ENCODE data around the gene GALNT18.

The GALNT18 gene

GRCh38 chr11:11301212-11301611 is 320.6 kb downstream of the GALNT18 start:
- 93% methylated on average over 6 of the region's 6 CpGs for WGBS
- no peaks in the 10 kb centered on the region for H3K27me3 ChIP-seq (ENCODE audit: insufficient read depth, low read length)
- no peak overlapping the region for H3K4me3 ChIP-seq (ENCODE audit: low read length)
- H3K9me3 ChIP-seq (ENCODE audit: insufficient read depth, low read depth, low read length) = no peaks in the 10 kb centered on the region
- no peak overlapping the region for H3K27ac ChIP-seq (ENCODE audit: low read depth, low read length)
- H3K9ac ChIP-seq (ENCODE audit: low read depth, low read length) = no peak overlapping the region; the same call in 1 of the 2 replicates
- no peaks in the 10 kb centered on the region for H3K36me3 ChIP-seq (ENCODE audit: insufficient read depth, low read length)
- no peaks in the 10 kb centered on the region for H3K4me1 ChIP-seq (ENCODE audit: insufficient read depth, low read length)

GRCh38 chr11:11297578-11297977 is 324.2 kb downstream of the GALNT18 start:
- Histone ChIP-seq H3K9ac (ENCODE audit: low read depth, low read length) (no peak overlapping the region), H3K36me3 (ENCODE audit: insufficient read depth, low read length) (no peaks in the 10 kb centered on the region), H3K27ac (ENCODE audit: low read depth, low read length) (no peak overlapping the region), H3K4me3 (ENCODE audit: low read length) (no peak overlapping the region), H3K9me3 (ENCODE audit: insufficient read depth, low read depth, low read length) (no peaks in the 10 kb centered on the region), H3K27me3 (ENCODE audit: insufficient read depth, low read length) (no peaks in the 10 kb centered on the region; the same call in 1 of the 2 replicates), H3K4me1 (ENCODE audit: insufficient read depth, low read length) (no peaks in the 10 kb centered on the region)
- WGBS = 72% methylated on average over 6 of the region's 6 CpGs

GRCh38 chr11:11296434-11296833 is 325.4 kb downstream of the GALNT18 start:
- Histone ChIP-seq H3K27me3 (ENCODE audit: insufficient read depth, low read length) (no peaks in the 10 kb centered on the region; the same call in 1 of the 2 replicates), H3K27ac (ENCODE audit: low read depth, low read length) (no peak overlapping the region), H3K4me1 (ENCODE audit: insufficient read depth, low read length) (no peaks in the 10 kb centered on the region), H3K9me3 (ENCODE audit: insufficient read depth, low read depth, low read length) (no peaks in the 10 kb centered on the region), H3K9ac (ENCODE audit: low read depth, low read length) (no peak overlapping the region), H3K36me3 (ENCODE audit: insufficient read depth, low read length) (no peaks in the 10 kb centered on the region), H3K4me3 (ENCODE audit: low read length) (no peak overlapping the region)
- 96% methylated on average over 3 of the region's 3 CpGs for WGBS

GRCh38 chr11:11294551-11294855 is 327.3 kb downstream of the GALNT18 start:
- no peaks in the 10 kb centered on the region for H3K4me1 ChIP-seq (ENCODE audit: insufficient read depth, low read length)
- no peak overlapping the region for H3K27ac ChIP-seq (ENCODE audit: low read depth, low read length)

GRCh38 chr11:11293798-11294550 is 327.8 kb downstream of the GALNT18 start:
- WGBS = 89% methylated on average over 5 of the region's 5 CpGs
- no peak overlapping the region for H3K27ac ChIP-seq (ENCODE audit: low read depth, low read length)
- no peak overlapping the region for H3K4me3 ChIP-seq (ENCODE audit: low read length)
- no peak overlapping the region for H3K9ac ChIP-seq (ENCODE audit: low read depth, low read length)
- no peaks in the 10 kb centered on the region; the same call in 1 of the 2 replicates for H3K27me3 ChIP-seq (ENCODE audit: insufficient read depth, low read length)
- H3K9me3 ChIP-seq (ENCODE audit: insufficient read depth, low read depth, low read length) = no peaks in the 10 kb centered on the region
- H3K36me3 ChIP-seq (ENCODE audit: insufficient read depth, low read length) = no peaks in the 10 kb centered on the region
- H3K4me1 ChIP-seq (ENCODE audit: insufficient read depth, low read length) = no peaks in the 10 kb centered on the region

More at GRCh38 chr11:11294551-11294855, 327.3 kb downstream of the GALNT18 start:
- Histone ChIP-seq H3K9me3 (ENCODE audit: insufficient read depth, low read depth, low read length) (no peaks in the 10 kb centered on the region), H3K9ac (ENCODE audit: low read depth, low read length) (no peak overlapping the region), H3K4me3 (ENCODE audit: low read length) (no peak overlapping the region), H3K27me3 (ENCODE audit: insufficient read depth, low read length) (no peaks in the 10 kb centered on the region; the same call in 1 of the 2 replicates), H3K36me3 (ENCODE audit: insufficient read depth, low read length) (no peaks in the 10 kb centered on the region)
- 84% methylated on average over 3 of the region's 3 CpGs for WGBS

GRCh38 chr11:11292839-11293238 is 329.0 kb downstream of the GALNT18 start:
- Histone ChIP-seq H3K4me3 (ENCODE audit: low read length) (no peak overlapping the region), H3K27ac (ENCODE audit: low read depth, low read length) (no peak overlapping the region), H3K36me3 (ENCODE audit: insufficient read depth, low read length) (no peaks in the 10 kb centered on the region), H3K9ac (ENCODE audit: low read depth, low read length) (no peak overlapping the region), H3K9me3 (ENCODE audit: insufficient read depth, low read depth, low read length) (no peaks in the 10 kb centered on the region), H3K27me3 (ENCODE audit: insufficient read depth, low read length) (no peaks in the 10 kb centered on the region; the same call in 1 of the 2 replicates), H3K4me1 (ENCODE audit: insufficient read depth, low read length) (no peaks in the 10 kb centered on the region)
- WGBS = 91% methylated on average over 12 of the region's 12 CpGs

GRCh38 chr11:11291041-11292015 is 330.5 kb downstream of the GALNT18 start:
- Histone ChIP-seq H3K27me3 (ENCODE audit: insufficient read depth, low read length) (no peaks in the 10 kb centered on the region; the same call in 1 of the 2 replicates), H3K36me3 (ENCODE audit: insufficient read depth, low read length) (no peaks in the 10 kb centered on the region), H3K9ac (ENCODE audit: low read depth, low read length) (no peak overlapping the region), H3K4me1 (ENCODE audit: insufficient read depth, low read length) (no peaks in the 10 kb centered on the region), H3K9me3 (ENCODE audit: insufficient read depth, low read depth, low read length) (no peaks in the 10 kb centered on the region), H3K27ac (ENCODE audit: low read depth, low read length) (no peak overlapping the region), H3K4me3 (ENCODE audit: low read length) (no peak overlapping the region)
- 82% methylated on average over 5 of the region's 5 CpGs for WGBS

- Histone ChIP-seq H3K9ac (ENCODE audit: low read depth, low read length) (no peak overlapping the region), H3K4me3 (ENCODE audit: low read length) (no peak overlapping the region), H3K4me1 (ENCODE audit: insufficient read depth, low read length) (no peaks in the 10 kb centered on the region), H3K27me3 (ENCODE audit: insufficient read depth, low read length) (no peaks in the 10 kb centered on the region; the same call in 1 of the 2 replicates), H3K27ac (ENCODE audit: low read depth, low read length) (no peak overlapping the region), H3K36me3 (ENCODE audit: insufficient read depth, low read length) (no peaks in the 10 kb centered on the region), H3K9me3 (ENCODE audit: insufficient read depth, low read depth, low read length) (no peaks in the 10 kb centered on the region)
- 83% methylated on average over 4 of the region's 4 CpGs for WGBS
Measured at GRCh38 chr11:11290354-11290753, 331.5 kb downstream of the GALNT18 start.

- H3K9ac ChIP-seq (ENCODE audit: low read depth, low read length) = no peak overlapping the region
- no peaks in the 10 kb centered on the region for H3K27me3 ChIP-seq (ENCODE audit: insufficient read depth, low read length)
- no peak overlapping the region for H3K4me3 ChIP-seq (ENCODE audit: low read length)
- H3K36me3 ChIP-seq (ENCODE audit: insufficient read depth, low read length) = no peaks in the 10 kb centered on the region
- H3K27ac ChIP-seq (ENCODE audit: low read depth, low read length) = no peak overlapping the region
- H3K9me3 ChIP-seq (ENCODE audit: insufficient read depth, low read depth, low read length) = no peaks in the 10 kb centered on the region
- WGBS = 92% methylated on average over 1 of the region's 1 CpG
- no peaks in the 10 kb centered on the region for H3K4me1 ChIP-seq (ENCODE audit: insufficient read depth, low read length)
Measured at GRCh38 chr11:11289669-11290068, 332.1 kb downstream of the GALNT18 start.

GRCh38 chr11:11288972-11289616 is 332.7 kb downstream of the GALNT18 start:
- Histone ChIP-seq H3K27me3 (ENCODE audit: insufficient read depth, low read length) (no peaks in the 10 kb centered on the region), H3K36me3 (ENCODE audit: insufficient read depth, low read length) (no peaks in the 10 kb centered on the region), H3K9ac (ENCODE audit: low read depth, low read length) (no peak overlapping the region), H3K4me3 (ENCODE audit: low read length) (no peak overlapping the region), H3K4me1 (ENCODE audit: insufficient read depth, low read length) (no peaks in the 10 kb centered on the region), H3K9me3 (ENCODE audit: insufficient read depth, low read depth, low read length) (no peaks in the 10 kb centered on the region), H3K27ac (ENCODE audit: low read depth, low read length) (no peak overlapping the region)
- 94% methylated on average over 6 of the region's 7 CpGs for WGBS

GRCh38 chr11:11284481-11284880 is 337.3 kb downstream of the GALNT18 start:
- H3K27ac ChIP-seq (ENCODE audit: low read depth, low read length) = no peak overlapping the region
- no peak overlapping the region for H3K9ac ChIP-seq (ENCODE audit: low read depth, low read length)
- no peaks in the 10 kb centered on the region for H3K36me3 ChIP-seq (ENCODE audit: insufficient read depth, low read length)
- peaks cover 11% of the 10 kb centered on the region for H3K4me1 ChIP-seq (ENCODE audit: insufficient read depth, low read length)
- WGBS = 93% methylated on average over 4 of the region's 4 CpGs
- no peak overlapping the region for H3K4me3 ChIP-seq (ENCODE audit: low read length)
- no peaks in the 10 kb centered on the region for H3K9me3 ChIP-seq (ENCODE audit: insufficient read depth, low read depth, low read length)
- no peaks in the 10 kb centered on the region for H3K27me3 ChIP-seq (ENCODE audit: insufficient read depth, low read length)
